Endothelial cell (in vitro differentiated cells): ENCODE results near the gene PSMA7. TPM values are rescaled to one million over a fixed set of nuclear protein-coding genes. Genes with fewer than 3 reads are reported as not detected.

ENCODE experiments used
- DNase-seq: peaks from one replicate; pipeline ENCODE4 v3.0.0; 2021; ENCODE audit warnings: low spot score
- H3K27ac Mint-ChIP-seq: one replicate; pipeline ENCODE4 v1.8.0; 2021; ENCODE audit warnings: mixed read lengths, inconsistent platforms; ENCODE audit not compliant: unreplicated experiment
- H3K27me3 Mint-ChIP-seq: one replicate; pipeline ENCODE4 v1.8.0; 2021; ENCODE audit warnings: mild to moderate bottlenecking, moderate library complexity, mixed read lengths, inconsistent platforms; ENCODE audit not compliant: unreplicated experiment
- H3K36me3 Mint-ChIP-seq: one replicate; pipeline ENCODE4 v1.8.0; 2021; ENCODE audit warnings: mild to moderate bottlenecking, low read depth, mixed read lengths, inconsistent platforms; ENCODE audit not compliant: unreplicated experiment
- H3K4me1 Mint-ChIP-seq: one replicate; pipeline ENCODE4 v1.8.0; 2021; ENCODE audit warnings: mild to moderate bottlenecking, mixed read lengths, inconsistent platforms; ENCODE audit not compliant: unreplicated experiment
- H3K4me3 Mint-ChIP-seq: one replicate; pipeline ENCODE4 v1.8.0; 2021; ENCODE audit warnings: mild to moderate bottlenecking, mixed read lengths, inconsistent platforms; ENCODE audit not compliant: unreplicated experiment
- H3K9me3 Mint-ChIP-seq: one replicate; pipeline ENCODE4 v1.8.0; 2021; ENCODE audit warnings: mixed read lengths, inconsistent platforms; ENCODE audit not compliant: unreplicated experiment
- total RNA-seq: library from RNA; stranded (reverse); fragmentation: NEBNext Ultra II Directional; extraction: Animal tissue kit (Norgen Biotek cat#: 25700); gene quantifications from one replicate; pipeline ENCODE4 v1.2.1, GENCODE V29; 2021; ENCODE audit not compliant: unreplicated experiment
- TF ChIP-seq, protein P1 (sequence below): fragments of 200-600 bp; sonication (generic); IDR thresholded peaks from one replicate; pipeline ENCODE4 v1.5.0; 2021; ENCODE audit warnings: antibody characterized with exemption; ENCODE audit not compliant: unreplicated experiment

Gene PSMA7
- total RNA-seq, 1 donor from 2014 or later: 302 TPM

DNA sequence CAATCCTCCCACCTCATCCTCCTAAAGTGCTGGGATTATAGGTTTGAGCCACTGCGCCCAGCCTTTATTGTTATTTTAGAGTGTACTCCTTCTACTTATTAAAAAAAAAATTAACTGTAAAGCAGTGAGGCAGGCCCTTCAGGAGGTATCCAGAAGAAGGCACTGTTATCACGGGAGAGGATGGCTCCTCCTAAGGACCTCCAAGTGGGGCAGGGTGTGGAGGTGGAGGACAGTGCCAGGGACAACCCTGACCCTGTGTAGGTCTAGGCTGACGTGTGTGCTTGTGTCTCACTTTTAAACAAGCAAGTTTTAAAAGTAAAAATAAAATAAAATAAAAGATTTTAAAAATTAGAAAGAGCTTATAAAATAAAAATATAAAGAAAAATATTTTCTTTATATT is 53.8 kb downstream of the PSMA7 start:
- no peak for DNase-seq
- Mint-ChIP-seq H3K4me3 (no peak overlapping the region), H3K36me3 (no peaks in the 10 kb centered on the region), H3K27ac (no peak overlapping the region), H3K4me1 (no peaks in the 10 kb centered on the region), H3K9me3 (no peaks in the 10 kb centered on the region), H3K27me3 (peaks cover 2% of the 10 kb centered on the region)
- TF ChIP-seq, protein P1, sequence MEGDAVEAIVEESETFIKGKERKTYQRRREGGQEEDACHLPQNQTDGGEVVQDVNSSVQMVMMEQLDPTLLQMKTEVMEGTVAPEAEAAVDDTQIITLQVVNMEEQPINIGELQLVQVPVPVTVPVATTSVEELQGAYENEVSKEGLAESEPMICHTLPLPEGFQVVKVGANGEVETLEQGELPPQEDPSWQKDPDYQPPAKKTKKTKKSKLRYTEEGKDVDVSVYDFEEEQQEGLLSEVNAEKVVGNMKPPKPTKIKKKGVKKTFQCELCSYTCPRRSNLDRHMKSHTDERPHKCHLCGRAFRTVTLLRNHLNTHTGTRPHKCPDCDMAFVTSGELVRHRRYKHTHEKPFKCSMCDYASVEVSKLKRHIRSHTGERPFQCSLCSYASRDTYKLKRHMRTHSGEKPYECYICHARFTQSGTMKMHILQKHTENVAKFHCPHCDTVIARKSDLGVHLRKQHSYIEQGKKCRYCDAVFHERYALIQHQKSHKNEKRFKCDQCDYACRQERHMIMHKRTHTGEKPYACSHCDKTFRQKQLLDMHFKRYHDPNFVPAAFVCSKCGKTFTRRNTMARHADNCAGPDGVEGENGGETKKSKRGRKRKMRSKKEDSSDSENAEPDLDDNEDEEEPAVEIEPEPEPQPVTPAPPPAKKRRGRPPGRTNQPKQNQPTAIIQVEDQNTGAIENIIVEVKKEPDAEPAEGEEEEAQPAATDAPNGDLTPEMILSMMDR: no peak

DNA sequence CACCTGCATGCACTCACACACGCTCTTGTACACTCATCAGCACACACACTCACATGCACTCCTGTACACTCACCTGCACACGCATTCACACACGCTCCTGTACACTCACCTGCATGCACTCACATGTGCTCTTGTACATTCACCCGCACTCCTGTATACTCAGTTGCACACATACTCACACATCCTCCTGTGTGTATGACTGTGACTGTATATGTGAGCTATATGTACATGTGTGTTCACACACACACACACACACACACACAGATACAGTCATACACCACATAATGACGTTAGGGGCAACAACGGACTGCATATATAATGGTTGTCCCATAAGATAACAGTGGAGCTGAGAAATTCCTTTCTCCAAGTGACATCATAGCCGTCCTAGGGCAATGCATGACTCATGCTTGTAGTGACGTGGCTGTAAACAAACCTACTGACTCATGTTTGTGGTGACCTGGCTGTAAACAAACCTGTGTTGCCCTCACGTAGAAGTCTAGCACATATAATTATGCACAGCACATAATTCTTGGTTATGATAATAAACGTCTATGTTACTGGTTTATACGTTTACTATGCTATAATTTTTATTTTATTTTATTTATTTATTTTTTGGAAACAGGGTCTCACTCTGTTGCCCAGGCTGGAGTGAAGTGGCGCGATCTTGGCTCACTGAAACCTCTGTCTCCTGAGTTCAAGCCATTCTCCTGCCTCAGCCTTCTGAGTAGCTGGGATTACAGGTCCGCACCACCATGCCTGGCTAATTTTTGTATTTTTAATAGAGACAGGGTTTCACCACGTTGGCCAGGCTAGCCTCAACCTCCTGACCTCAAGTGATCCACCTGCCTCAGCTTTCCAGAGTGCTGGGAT is 54.7 kb downstream of the PSMA7 start:
- TF ChIP-seq, protein P1: no peak
- DNase-seq: no peak
- H3K36me3 Mint-ChIP-seq: no peaks in the 10 kb centered on the region
- H3K27me3 Mint-ChIP-seq: peaks cover 2% of the 10 kb centered on the region
- no peaks in the 10 kb centered on the region for H3K4me1 Mint-ChIP-seq
- no peak overlapping the region for H3K4me3 Mint-ChIP-seq
- H3K27ac Mint-ChIP-seq: no peak overlapping the region
- H3K9me3 Mint-ChIP-seq: no peaks in the 10 kb centered on the region

DNA sequence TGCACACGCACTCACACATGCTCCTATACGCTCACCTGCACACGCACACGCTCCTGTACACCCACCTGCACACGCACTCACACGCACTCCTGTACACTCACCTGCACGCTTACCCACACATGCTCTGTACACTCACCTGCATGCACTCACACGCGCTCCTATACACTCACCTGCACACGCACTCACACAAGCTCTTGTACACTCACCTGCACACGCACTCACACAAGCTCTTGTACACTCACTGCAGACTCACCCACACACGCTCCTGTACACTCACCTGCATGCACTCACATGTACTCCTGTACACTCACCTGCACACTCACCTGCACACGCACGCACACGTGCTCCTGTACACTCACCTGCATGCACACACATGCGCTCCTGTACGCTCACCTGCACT is 55.6 kb downstream of the PSMA7 start:
- Mint-ChIP-seq H3K9me3 (no peaks in the 10 kb centered on the region), H3K4me1 (no peaks in the 10 kb centered on the region), H3K27ac (no peak overlapping the region), H3K36me3 (no peaks in the 10 kb centered on the region), H3K27me3 (peaks cover 2% of the 10 kb centered on the region), H3K4me3 (no peak overlapping the region)
- DNase-seq: no peak
- TF ChIP-seq, protein P1: no peak

DNA sequence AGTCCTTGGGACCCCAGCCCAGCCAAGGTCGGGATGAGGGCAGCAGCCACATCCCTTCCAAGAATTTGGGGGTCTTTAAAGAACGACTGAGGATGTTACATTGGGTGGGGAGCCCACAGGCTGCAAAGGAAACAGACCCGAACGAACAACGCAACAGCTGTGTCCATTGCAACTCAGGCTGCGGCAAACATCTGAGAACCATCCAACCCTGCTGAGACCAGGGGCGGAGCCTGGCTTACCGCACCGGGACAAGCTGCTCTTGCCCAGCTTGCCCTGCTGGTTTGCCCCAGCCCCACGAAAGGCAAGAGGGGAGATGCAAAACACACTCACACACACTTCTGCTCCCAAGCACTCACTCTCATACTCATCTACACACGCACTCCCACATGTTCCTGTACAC is 56.0 kb downstream of the PSMA7 start:
- Mint-ChIP-seq H3K9me3 (no peaks in the 10 kb centered on the region), H3K4me3 (no peak overlapping the region), H3K27me3 (peaks cover 4% of the 10 kb centered on the region), H3K27ac (no peak overlapping the region), H3K36me3 (no peaks in the 10 kb centered on the region), H3K4me1 (no peaks in the 10 kb centered on the region)
- TF ChIP-seq, protein P1: no peak
- DNase-seq: no peak

Other genes with a start within 250 kb of the PSMA7 start
- gene TAF4, start 77.5 kb downstream of the PSMA7 start, total RNA-seq: 14.2 TPM
- 35.3 TPM for gene LSM14B, start 20.9 kb downstream of the PSMA7 start, total RNA-seq
- gene SS18L1, start 375 bp upstream of the PSMA7 start, total RNA-seq: 17.5 TPM
- 20.2 TPM for gene MTG2, start 39.6 kb upstream of the PSMA7 start, total RNA-seq
- not detected for gene HRH3, start 76.9 kb upstream of the PSMA7 start, total RNA-seq
- gene OSBPL2, start 95.1 kb upstream of the PSMA7 start, total RNA-seq: 39.5 TPM
- 132 TPM for gene ADRM1, start 159.6 kb upstream of the PSMA7 start, total RNA-seq
- gene LAMA5, start 223.9 kb upstream of the PSMA7 start, total RNA-seq: 34.5 TPM
- 1,710 TPM for gene RPS21, start 243.7 kb upstream of the PSMA7 start, total RNA-seq